GM12891 (cell line): ENCODE data around the gene TCF15.

Experiments used
- POLR2A ChIP-seq: IDR thresholded peaks from 2 replicates; pipeline ENCODE4 v1.6.1; 2011; ENCODE audit warnings: low read depth, low read length, control low read depth
- POLR2AphosphoS5 ChIP-seq: IDR thresholded peaks from 2 replicates; pipeline ENCODE4 v1.6.1; 2011; ENCODE audit warnings: low read depth, low read length, control low read depth
- POU2F2 ChIP-seq: IDR thresholded peaks from 2 replicates; pipeline ENCODE4 v1.6.1; 2011; ENCODE audit warnings: low read depth, mild to moderate bottlenecking, control low read depth, low read length, moderate library complexity
- SPI1 ChIP-seq: IDR thresholded peaks from 2 replicates; pipeline ENCODE4 v1.6.1; 2011; ENCODE audit warnings: low read depth, low read length, control low read depth
- TAF1 ChIP-seq: IDR thresholded peaks from 2 replicates; pipeline ENCODE4 v1.6.1; 2011; ENCODE audit warnings: low read depth, low read length, control low read depth

- TF ChIP-seq POU2F2 (no peak), POLR2A (no peak), TAF1 (no peak), POLR2AphosphoS5 (no peak), SPI1 (no peak)
These were observed 41.3 kb downstream of the TCF15 start for GRCh38 chr20:568673-569415.
